ENCODE results near the gene SLC30A7.
A peak's percentile ranks its signal among the peaks of the same experiment; 100 is the strongest.

The SLC30A7 gene

DNA sequence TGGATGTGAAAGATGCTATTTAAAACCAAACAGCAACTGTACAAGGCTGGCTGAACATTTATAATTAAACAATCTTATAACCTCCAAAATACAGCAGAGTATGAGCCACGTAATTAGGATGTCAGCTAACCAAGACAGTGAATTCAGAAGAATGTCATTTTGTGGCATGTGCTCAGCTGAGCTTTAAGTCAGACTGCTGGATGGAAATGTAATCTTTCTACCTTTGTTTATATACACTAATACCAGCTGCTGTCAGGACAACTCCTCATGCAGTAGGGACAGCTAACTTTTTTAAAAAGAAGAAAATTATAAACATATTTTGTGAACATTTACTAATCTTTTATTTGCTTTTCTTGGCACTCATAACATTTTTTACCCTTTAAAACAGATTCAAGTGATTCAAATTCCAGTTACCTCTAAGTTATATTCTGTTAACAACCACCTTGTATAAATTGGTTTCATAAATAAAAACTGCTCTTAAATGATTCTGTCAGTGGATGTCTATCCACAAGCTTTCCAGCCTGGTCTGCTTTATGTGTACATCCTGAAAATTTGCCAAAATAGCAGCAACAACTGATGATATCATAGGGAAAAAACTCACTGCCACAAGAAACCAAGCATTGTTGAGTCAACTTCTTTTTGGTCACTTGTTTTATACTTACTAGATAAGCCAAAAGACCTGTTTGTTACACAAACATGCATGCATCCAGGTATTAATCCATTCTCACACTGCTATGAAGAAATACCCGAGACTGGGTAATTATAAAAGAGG lies 93.6 kb downstream of the SLC30A7 start:
- DNase-seq: no peak

DNA sequence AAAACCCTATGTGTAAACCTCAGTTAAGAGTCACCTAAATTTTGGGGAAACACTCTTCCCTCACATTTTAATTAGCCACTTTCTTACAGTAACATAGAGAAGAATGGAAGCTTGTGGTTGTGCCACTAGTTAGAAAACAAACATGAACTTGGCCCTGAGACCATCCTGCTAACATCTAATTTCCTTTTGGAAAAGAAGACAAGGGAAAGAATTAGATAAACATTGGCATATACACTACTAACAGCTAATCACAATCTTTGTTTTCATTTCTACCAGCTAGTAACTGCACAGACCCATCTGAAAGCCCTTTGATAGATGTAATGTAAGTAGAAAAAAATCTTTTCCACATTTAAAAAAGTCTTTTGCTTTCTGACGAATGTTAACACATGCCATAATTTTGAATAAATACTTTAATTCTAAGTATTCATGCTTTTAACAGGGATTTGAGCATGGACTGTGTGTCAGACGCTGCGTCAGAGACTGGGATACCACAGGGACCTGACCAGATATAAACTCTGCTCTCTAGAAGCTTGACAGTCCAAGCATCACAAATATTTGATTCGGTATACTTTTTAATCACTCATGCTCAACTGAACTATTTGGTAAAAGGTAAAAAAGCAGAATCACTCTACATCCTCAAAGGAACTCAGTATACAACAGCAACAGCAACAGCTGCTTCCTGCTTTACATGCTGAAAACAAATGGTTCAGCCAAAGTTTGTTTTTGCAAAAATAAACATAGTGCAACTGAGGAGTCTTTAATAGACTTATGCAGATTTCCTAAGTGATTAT lies 99.5 kb downstream of the SLC30A7 start:
- no peak for DNase-seq

DNA sequence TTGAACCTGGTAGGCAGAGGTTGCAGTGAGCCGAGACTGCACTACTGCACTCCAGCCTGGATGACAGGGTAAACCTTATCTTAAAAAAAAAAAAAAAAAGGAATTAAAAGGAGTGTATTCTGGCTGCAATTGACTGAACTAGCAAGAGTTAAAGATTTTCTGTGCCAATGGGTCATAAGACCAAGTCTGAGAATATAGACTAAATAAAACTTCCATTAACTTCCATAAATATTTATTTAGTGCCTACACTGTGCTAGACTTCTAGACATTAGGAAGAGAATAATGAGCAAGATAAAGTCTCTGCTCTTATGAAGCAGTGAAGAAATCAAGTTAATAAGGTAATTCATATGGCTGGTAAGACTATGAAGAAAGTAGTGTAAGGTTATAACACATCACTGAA lies 102.5 kb downstream of the SLC30A7 start:
- DNase-seq: no peak

DNA sequence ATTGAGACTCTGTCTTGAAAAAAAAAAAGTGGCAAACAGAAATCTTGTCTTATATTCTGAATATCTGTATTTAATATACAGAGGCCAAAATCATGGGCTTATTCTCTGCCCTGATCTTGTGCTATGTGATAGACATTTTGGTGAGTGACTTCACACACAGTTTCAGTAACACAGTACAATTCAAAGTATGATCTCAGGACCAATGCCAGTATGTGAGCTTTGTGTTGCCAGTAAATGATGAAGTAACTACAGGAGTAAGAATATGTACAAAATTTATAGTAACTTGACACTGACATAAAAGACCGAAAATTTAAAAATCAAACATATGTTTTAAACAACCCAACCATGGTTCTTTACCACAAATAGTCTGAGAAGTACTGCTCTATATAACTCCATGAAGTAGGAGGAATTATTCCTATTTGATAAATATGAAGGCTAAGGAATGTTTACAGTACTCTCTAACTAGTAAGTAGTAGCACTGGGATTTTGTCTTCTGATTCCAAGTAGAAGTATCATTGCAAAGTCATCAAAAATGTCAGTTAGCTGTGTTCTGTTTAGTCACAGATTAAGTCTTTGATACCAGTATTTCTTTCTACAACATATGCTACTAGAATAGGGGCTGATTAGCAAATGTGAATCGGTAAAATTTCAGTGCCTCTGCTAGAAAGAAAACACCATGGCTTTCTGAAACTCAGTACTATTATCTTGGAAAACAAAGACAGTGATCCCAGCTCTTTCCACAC lies 104.4 kb downstream of the SLC30A7 start:
- no peak for DNase-seq

DNA sequence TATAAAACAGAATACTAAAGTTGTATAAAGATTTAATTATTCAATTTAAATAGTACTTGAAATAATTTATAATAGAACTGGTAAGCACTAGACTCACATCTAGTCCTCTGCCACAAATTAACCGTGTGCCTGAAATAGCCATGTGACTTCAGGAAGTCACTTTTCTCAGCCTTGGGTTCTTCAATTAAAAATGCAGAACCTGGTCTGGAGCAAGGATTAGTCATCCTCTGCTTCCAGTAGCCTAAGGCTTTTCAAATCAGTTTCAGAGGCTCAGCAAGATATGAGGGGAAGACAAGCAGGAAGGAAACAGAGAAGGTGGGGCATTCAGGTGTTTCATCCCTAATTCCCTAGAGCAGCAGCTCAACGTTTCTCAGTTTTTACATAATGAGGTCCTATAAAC lies 106.7 kb downstream of the SLC30A7 start:
- no peak for DNase-seq

DNA sequence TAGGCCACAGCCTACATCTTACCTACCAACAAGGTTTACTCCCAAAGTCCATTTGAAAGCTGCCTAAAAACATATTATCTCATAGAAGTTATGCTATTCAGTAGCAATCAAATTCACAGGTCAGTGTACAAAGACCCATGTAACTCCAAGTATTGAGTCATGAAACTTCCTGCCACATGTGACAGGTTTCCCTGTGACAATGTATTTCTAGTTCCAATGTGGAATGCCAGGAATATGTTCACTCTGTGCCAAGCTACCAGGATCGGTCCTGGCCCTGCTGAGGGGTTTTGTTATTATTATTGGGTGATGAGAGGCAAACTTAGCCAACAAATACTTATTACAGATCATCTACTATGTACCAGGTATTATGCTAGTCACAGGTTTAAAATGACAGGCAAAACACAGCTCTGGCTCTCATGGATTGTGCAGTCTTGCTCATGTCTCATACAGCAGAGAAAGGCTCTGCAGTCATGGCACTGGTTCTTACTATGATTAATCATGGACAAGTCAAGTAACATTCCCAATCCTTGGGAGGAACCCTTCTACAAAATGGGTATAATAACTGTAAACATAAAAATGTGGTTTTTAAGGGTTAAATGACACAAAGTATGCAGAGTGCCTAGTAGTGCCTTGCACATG lies 107.2 kb downstream of the SLC30A7 start:
- DNase-seq: no peak

GRCh38 chr1:101004061-101004460 lies 108.2 kb downstream of the SLC30A7 start:
- no peak for DNase-seq

DNA sequence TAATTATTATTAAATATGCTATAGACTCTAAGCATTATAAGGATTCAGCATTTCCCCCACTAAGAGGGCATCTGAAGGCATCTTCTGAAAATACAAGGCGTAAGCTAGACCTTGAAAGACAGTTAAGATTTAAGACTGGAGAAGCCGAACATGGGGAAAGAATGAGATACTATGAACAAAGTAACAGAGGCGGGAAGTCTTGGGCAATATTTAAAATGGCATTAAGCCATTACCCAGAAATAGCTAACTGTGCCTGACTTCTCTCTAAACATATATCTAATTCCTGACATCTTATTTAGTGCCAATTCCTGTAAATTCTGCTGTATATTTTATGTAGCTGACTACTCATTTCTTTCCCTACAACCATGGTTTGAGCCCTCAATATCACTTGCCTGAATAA lies 108.8 kb downstream of the SLC30A7 start:
- DNase-seq: no peak

GRCh38 chr1:101005183-101005582 lies 109.3 kb downstream of the SLC30A7 start:
- no peak for DNase-seq

- DNase-seq: no peak
These were observed 110.0 kb downstream of the SLC30A7 start for GRCh38 chr1:101005871-101006270.

- no peak for DNase-seq
These were observed 110.7 kb downstream of the SLC30A7 start for GRCh38 chr1:101006553-101006952.

GRCh38 chr1:101008229-101008834 lies 112.4 kb downstream of the SLC30A7 start:
- no peak for DNase-seq

DNA sequence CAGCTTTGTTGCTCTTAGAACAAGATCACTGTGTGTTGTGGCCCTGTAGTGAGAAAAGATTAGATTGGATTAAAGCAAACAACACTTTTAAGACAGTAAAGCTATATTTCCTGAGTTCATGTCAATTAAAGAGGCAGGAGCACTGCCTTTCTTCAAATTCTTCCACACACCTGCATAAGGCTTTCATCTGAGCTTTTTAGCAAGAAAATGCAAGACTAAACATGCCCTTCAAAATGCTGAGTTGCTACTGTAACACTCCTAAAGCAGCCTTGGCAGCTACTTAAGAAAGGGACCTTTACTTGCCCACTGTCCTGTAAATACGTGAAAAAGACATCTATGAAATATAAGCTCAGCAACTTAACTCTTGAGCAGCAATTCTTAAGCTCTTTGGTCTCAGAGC lies 117.9 kb downstream of the SLC30A7 start:
- DNase-seq: no peak

- DNase-seq: no peak
These were observed 121.6 kb downstream of the SLC30A7 start for GRCh38 chr1:101017448-101017847.

DNA sequence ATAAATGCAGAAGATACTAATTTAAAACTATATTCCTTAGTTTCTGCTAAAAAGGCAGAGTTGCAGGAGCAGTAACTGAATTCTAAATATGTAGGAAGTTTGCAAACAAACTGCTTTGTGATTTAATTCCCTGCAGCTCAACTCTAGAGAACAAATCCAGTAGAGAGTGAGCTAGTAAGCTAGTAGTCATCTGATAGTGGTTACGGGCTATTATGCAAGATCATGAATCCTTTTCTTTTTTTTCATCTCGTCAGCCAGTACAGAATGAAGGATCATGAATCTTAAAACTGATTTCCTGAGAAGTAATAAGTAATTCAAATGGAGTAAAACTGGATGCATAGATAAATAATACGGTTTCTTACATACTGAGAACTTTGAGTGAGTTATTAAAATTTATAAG lies 126.4 kb downstream of the SLC30A7 start:
- no peak for DNase-seq

GRCh38 chr1:101025283-101025656 lies 129.4 kb downstream of the SLC30A7 start:
- DNase-seq: no peak

- peak; percentile 83 for DNase-seq
These were observed 130.0 kb downstream of the SLC30A7 start, which contains the start of gene DPH5 for GRCh38 chr1:101025657-101026429. Gene DPH5 (minus strand): TSS chr1:101025784. CDS start chr1:101025443, 341 bp downstream.

GRCh38 chr1:101026430-101026788 lies 130.5 kb downstream of the SLC30A7 start:
- no peak for DNase-seq

DNA sequence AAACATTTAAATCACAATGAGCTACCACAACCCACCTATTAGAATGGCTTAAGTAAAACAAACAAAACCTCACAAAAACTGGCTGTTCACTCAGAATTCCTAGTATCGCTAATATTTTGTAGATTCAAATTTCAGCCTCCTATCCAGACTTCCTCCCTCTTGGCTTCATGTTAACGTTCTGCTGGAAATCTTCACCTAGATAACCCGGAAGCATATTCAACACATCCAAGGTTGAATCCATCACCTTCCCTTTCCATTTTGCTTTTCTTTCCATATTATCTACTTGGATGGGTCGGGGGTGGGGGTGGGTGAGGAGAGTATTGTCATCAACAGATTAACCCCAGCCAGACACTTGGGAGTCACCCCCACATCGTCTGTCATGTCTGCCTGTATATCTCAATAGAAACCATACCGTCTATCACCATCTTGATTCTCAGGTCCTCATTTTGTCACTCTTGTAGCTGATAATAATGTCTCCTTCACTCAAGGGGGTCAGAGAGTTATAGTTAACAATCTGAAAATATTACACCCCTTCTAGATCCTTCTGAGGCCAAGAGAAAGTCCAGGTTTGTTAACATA lies 131.4 kb downstream of the SLC30A7 start:
- no peak for DNase-seq

GRCh38 chr1:101028466-101028865 lies 132.6 kb downstream of the SLC30A7 start:
- no peak for DNase-seq

GRCh38 chr1:101029184-101029583 lies 133.3 kb downstream of the SLC30A7 start:
- no peak for DNase-seq

GRCh38 chr1:101030881-101031280 lies 135.0 kb downstream of the SLC30A7 start:
- DNase-seq: no peak

All from NCI-H1694 (cell line).